HFF-Myc (cell line): ENCODE results near the gene ZNF454.

Source experiments
- DNase-seq: peaks from one replicate; pipeline ENCODE4 v3.0.0-alpha.2; 2011; ENCODE audit warnings: low read depth; ENCODE audit errors: extremely low read depth
- H3K4me3 ChIP-seq: replicated peaks from 2 replicates; pipeline ENCODE4 v1.5.1; 2011; ENCODE audit warnings: low read depth, mild to moderate bottlenecking, control low read depth, low read length
- CTCF ChIP-seq: IDR thresholded peaks from 2 replicates; pipeline ENCODE4 v1.5.1; 2012; ENCODE audit warnings: mild to moderate bottlenecking, low read depth, low read length, control low read depth; ENCODE audit errors: missing control alignments

ZNF454 gene

GRCh38 chr5:178993236-178993765 lies 52.3 kb downstream of the ZNF454 start:
- no peak for DNase-seq
- TF ChIP-seq CTCF: no peak
- no peak overlapping the region for H3K4me3 ChIP-seq

GRCh38 chr5:178993955-178994579 lies 53.1 kb downstream of the ZNF454 start:
- DNase-seq: no peak
- no peak overlapping the region for H3K4me3 ChIP-seq
- TF ChIP-seq CTCF: no peak

- no peak for TF ChIP-seq CTCF
- H3K4me3 ChIP-seq: no peak within 1 kb of the TSS
- no peak for DNase-seq
Measured at GRCh38 chr5:178994580-178995340, 53.8 kb downstream of the ZNF454 start, which contains the start of gene GRM6. Gene GRM6, minus strand, starts transcription at chr5:178995320. Its CDS starts 376 bp downstream, at chr5:178994944.

- TF ChIP-seq CTCF: no peak
- no peak for DNase-seq
- no peak overlapping the region for H3K4me3 ChIP-seq
Measured at GRCh38 chr5:178995341-178995690, 54.3 kb downstream of the ZNF454 start.

- no peak for DNase-seq
- no peak for TF ChIP-seq CTCF
- H3K4me3 ChIP-seq: no peak overlapping the region
Measured at GRCh38 chr5:178996156-178996555, 55.2 kb downstream of the ZNF454 start.

- no peak for DNase-seq
- H3K4me3 ChIP-seq: no peak overlapping the region
- no peak for TF ChIP-seq CTCF
Measured at GRCh38 chr5:178997191-178997590, 56.2 kb downstream of the ZNF454 start.
